Coronary artery (tissue), 2 donors: ENCODE measurements around the gene CADPS.
"Not testable (repeated sequence)": the region's sequence is repeated elsewhere in the genome, so short reads cannot be mapped to it uniquely, and the experiment has no call there.

Experiments used
- DNase-seq: peaks from one replicate; pipeline ENCODE4 v3.0.0-alpha.2; 2017; ENCODE audit warnings: low spot score
- H3K27ac ChIP-seq, 2 donors: fragments of 200-600 bp; sonication (generic); one replicate each; pipeline ENCODE4 v1.5.1; 2016 to 2019
- H3K4me3 ChIP-seq: fragments of 200-600 bp; sonication (generic); 2 replicates; pipeline ENCODE4 v1.5.1; 2016; ENCODE audit warnings: mild to moderate bottlenecking, moderate library complexity
- TF ChIP-seq, protein P1 (sequence below): fragments of 200-600 bp; sonication (generic); IDR thresholded peaks from one replicate; pipeline ENCODE4 v1.5.1; 2019; ENCODE audit warnings: antibody characterized with exemption

The CADPS gene

DNA sequence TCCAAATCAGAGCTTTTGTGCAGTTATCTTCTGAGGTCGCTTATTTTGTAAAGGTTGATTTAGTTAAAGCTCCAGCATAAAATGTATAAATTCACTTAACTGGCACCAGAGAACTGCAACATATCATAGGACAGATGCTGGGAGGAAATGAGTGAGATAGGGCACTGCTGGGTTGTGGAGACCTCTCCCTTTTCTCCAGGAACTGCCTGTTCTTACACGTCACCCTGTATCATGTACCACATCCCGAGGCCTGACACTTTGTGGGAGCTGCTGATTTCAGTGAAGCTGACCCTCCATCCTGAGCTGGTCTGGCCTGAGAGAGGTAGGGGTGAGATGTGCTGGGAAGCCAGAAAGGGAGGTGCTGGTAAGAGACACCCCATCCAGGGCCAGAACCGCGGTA lies 288.0 kb downstream of the CADPS start:
- Histone ChIP-seq H3K27ac (no peak overlapping the region), H3K4me3 (no peak overlapping the region)
- TF ChIP-seq, protein P1, sequence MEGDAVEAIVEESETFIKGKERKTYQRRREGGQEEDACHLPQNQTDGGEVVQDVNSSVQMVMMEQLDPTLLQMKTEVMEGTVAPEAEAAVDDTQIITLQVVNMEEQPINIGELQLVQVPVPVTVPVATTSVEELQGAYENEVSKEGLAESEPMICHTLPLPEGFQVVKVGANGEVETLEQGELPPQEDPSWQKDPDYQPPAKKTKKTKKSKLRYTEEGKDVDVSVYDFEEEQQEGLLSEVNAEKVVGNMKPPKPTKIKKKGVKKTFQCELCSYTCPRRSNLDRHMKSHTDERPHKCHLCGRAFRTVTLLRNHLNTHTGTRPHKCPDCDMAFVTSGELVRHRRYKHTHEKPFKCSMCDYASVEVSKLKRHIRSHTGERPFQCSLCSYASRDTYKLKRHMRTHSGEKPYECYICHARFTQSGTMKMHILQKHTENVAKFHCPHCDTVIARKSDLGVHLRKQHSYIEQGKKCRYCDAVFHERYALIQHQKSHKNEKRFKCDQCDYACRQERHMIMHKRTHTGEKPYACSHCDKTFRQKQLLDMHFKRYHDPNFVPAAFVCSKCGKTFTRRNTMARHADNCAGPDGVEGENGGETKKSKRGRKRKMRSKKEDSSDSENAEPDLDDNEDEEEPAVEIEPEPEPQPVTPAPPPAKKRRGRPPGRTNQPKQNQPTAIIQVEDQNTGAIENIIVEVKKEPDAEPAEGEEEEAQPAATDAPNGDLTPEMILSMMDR: no peak
- no peak for DNase-seq

DNA sequence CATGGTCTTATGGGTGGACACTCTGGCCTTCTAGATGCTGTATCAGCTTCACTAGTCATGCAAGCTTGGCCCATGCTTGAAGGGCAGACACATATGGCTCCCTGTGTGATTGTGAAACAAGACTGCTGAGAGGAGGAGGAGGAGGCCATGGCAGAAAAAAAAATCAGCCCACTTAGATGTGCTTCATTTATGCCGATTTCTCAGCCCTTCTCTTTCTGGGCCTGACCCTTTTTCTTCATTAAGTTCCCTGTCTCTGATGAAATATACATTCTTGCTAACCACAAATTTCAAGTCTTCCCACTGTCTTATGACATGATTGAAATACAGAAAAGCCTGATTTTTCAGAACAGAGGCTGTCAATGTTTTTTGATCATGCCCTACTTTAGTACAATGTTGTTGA lies 288.9 kb downstream of the CADPS start:
- no peak for DNase-seq
- no peak overlapping the region for H3K4me3 ChIP-seq
- TF ChIP-seq, protein P1: no peak
- no peak overlapping the region for H3K27ac ChIP-seq

DNA sequence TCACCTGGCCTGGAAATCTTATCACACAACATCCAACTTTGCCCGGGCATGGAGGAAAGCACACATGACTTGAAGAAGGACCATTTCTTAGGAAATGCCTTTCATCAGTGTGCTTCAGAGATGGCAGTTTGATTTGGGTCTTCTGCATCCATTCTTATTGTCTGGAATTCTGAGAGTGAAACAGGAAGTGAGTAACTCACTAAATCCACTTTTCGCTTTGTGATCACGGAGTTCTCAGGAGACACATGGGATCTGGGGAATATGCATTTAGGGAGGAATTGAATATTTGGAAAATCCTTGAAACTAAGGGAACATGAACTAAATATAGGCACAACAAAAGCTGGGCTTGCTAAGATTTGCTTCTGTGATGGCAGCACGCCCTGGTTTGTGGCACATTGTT lies 289.4 kb downstream of the CADPS start:
- Histone ChIP-seq H3K4me3 (no peak overlapping the region), H3K27ac (no peak overlapping the region)
- no peak for DNase-seq
- TF ChIP-seq, protein P1: no peak

DNA sequence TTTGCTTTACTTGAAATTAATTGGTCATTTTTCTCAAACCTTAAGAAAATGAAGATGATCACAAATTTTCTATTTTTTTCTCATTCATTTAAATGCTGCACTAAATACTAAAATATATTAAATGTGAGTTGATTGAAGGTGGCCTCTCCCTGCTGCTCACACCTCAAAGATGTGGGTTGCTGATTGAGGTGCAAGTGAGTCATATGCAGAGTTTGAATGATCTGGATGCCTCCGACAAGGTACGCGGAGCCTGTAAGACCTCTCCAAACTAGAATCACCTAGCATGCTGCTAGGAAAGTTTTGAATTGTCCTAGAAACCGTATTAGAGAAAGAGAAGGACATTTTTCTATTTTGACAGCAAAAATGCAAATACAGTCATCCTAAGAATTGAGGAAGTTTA lies 290.6 kb downstream of the CADPS start:
- TF ChIP-seq, protein P1: no peak
- DNase-seq: no peak
- H3K4me3 ChIP-seq: no peak overlapping the region
- H3K27ac ChIP-seq: no peak overlapping the region

DNA sequence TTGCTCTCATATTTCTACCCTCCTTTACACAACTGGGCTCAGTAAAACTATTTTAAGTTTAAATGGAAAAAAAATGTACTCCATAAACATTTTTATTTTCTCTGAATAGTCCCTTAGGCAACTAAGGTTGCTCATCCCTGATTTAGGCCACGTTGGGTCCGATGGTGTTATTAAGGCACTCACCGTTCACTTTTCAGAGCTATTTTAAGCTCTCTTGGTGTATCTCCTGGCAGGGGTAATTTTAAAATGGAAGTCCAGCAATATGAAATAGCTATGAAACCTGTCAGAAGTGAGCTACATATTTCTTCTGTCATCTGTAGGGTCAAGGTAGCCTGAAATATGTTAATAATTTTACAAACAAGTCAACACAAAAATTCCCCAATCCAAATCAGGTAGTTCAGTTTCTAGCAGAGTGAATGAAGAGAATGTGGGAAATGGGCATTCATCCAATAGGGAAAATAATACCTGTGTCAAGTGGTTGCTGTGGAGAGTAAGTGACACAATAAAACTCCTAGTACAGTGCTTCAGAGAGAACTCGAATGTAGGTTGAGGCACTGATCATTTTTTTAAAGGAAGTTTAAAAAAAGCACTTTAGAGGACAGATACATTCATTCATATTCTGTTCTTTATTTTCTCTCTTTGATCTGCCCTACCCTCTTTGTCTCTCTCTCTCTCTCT lies 292.6 kb downstream of the CADPS start:
- Histone ChIP-seq H3K4me3 (no peak overlapping the region), H3K27ac (no peak overlapping the region)
- TF ChIP-seq, protein P1: no peak
- DNase-seq: no peak

DNA sequence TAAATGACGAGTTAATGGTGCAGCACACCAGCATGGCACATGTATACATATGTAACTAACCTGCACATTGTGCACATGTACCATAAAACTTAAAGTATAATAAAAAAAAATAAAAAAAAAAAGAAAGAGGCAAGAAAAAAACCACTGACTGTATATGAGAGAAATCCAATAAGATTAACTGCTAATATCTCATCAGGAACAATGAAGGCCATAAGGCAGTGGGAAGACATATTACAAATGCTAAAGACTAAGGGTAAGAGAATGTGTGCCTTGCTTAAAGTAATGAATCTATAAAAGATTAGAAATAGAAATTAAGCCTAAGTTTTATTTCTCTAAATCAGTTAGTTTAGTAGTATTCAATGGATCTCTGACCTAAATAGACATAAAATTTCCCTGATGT lies 294.7 kb downstream of the CADPS start:
- H3K27ac ChIP-seq, H3K4me3 ChIP-seq, DNase-seq: not testable (repeated sequence)

DNA sequence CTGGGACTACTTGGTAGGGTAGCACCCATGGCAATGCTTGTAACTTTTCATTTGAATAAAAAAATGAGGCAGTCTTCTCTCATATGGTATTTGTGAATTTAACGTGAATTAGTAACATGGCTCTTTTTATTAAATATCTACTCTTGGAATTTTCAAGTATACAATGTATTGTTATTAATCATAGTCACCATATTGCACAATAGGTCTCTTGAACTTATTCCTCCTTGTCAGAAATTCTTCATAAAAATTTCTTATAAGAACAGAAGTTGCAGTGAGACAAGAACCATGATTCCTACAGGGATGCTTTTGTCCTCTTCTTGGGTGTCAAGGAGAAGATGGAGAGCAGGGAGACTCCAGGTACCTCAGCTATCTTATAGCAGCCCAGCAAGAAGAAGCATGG lies 298.1 kb downstream of the CADPS start:
- TF ChIP-seq, protein P1: no peak
- H3K4me3 ChIP-seq: no peak overlapping the region
- DNase-seq: no peak
- H3K27ac ChIP-seq: no peak overlapping the region
